OCI-LY1 (cell line): ENCODE data around the gene SPATS2L.

Experiments
- H2AFZ ChIP-seq: fragments of 200-600 bp; sonication (generic), shearing (Covaris generic); 2 replicates; pipeline ENCODE4 v1.6.0; 2014; ENCODE audit warnings: antibody characterized with exemption, mild to moderate bottlenecking, low read length
- H3F3A ChIP-seq: fragments of 200-600 bp; sonication (generic), shearing (Covaris generic); 2 replicates; pipeline ENCODE4 v1.6.0; 2014; ENCODE audit warnings: mild to moderate bottlenecking, antibody characterized with exemption, low read length, moderate library complexity; ENCODE audit not compliant: insufficient read depth
- H3K27ac ChIP-seq: fragments of 200-600 bp; sonication (generic); 2 replicates; pipeline ENCODE4 v1.5.1; 2014; ENCODE audit warnings: low read length, mixed run types, mild to moderate bottlenecking, low read depth; ENCODE audit not compliant: poor library complexity, severe bottlenecking
- H3K27me3 ChIP-seq: fragments of 200-600 bp; sonication (generic); 2 replicates; pipeline ENCODE4 v1.6.0; 2014; ENCODE audit warnings: antibody characterized with exemption, mild to moderate bottlenecking, low read length, moderate library complexity; ENCODE audit not compliant: insufficient read depth
- H3K36me3 ChIP-seq: fragments of 200-600 bp; sonication (generic); 2 replicates; pipeline ENCODE4 v1.6.1; 2014; ENCODE audit warnings: mild to moderate bottlenecking, antibody characterized with exemption, low read length, moderate library complexity, mixed read lengths; ENCODE audit not compliant: insufficient read depth
- H3K4me1 ChIP-seq: fragments of 200-600 bp; sonication (generic); 2 replicates; pipeline ENCODE4 v1.5.1; 2014; ENCODE audit warnings: mild to moderate bottlenecking, low read length, moderate library complexity; ENCODE audit not compliant: insufficient read depth, severe bottlenecking
- H3K4me2 ChIP-seq: fragments of 200-600 bp; sonication (generic), shearing (Covaris generic); 2 replicates; pipeline ENCODE4 v1.6.1; 2014; ENCODE audit warnings: low read length
- H3K4me3 ChIP-seq: fragments of 200-600 bp; sonication (generic); 2 replicates; pipeline ENCODE4 v1.5.1; 2014; ENCODE audit warnings: low read length, low read depth, mild to moderate bottlenecking, mixed read lengths; ENCODE audit not compliant: poor library complexity, severe bottlenecking
- H3K79me2 ChIP-seq: fragments of 200-600 bp; shearing (Covaris generic); 2 replicates; pipeline ENCODE4 v1.6.1; 2016; ENCODE audit warnings: mixed run types, low read length, mixed read lengths; ENCODE audit not compliant: insufficient read depth
- H3K9ac ChIP-seq: fragments of 200-600 bp; sonication (generic), shearing (Covaris generic); 2 replicates; pipeline ENCODE4 v1.6.1; 2014; ENCODE audit warnings: mild to moderate bottlenecking, low read length, mixed read lengths
- H3K9me2 ChIP-seq: fragments of 200-600 bp; sonication (generic), shearing (Covaris generic); 2 replicates; pipeline ENCODE4 v1.6.1; 2014; ENCODE audit warnings: low read depth, mild to moderate bottlenecking, low read length, mixed read lengths
- H3K9me3 ChIP-seq: fragments of 200-600 bp; shearing (Covaris generic); 2 replicates; pipeline ENCODE4 v1.6.1; 2014; ENCODE audit warnings: low read length, mixed read lengths
- H4K20me1 ChIP-seq: fragments of 200-600 bp; sonication (generic), shearing (Covaris generic); 2 replicates; pipeline ENCODE4 v1.6.0; 2016; ENCODE audit warnings: mild to moderate bottlenecking, low read length; ENCODE audit not compliant: insufficient read depth
- CTCF ChIP-seq: fragments of 200-600 bp; sonication (generic), shearing (Covaris generic); IDR thresholded peaks from 2 replicates; pipeline ENCODE4 v1.5.1; 2017; ENCODE audit warnings: mild to moderate bottlenecking, antibody characterized with exemption, low read length, moderate library complexity, mixed read lengths
- EZH2 ChIP-seq: fragments of 200-600 bp; sonication (generic), shearing (Covaris generic); IDR thresholded peaks from 2 replicates; pipeline ENCODE4 v1.8.0; 2017; ENCODE audit warnings: borderline replicate concordance, mixed run types, mild to moderate bottlenecking, antibody characterized with exemption, low read length, moderate library complexity, mixed read lengths

The SPATS2L gene

GRCh38 chr2:200380091-200380561 is 73.6 kb downstream of the SPATS2L start:
- TF ChIP-seq EZH2, result no peak
- TF ChIP-seq CTCF, result no peak
- H2AFZ ChIP-seq, result no peak overlapping the region
- H3K9me2 ChIP-seq, result no peaks in the 10 kb centered on the region
- H3F3A ChIP-seq, result no peaks in the 10 kb centered on the region
- no peaks in the 10 kb centered on the region for H4K20me1 ChIP-seq
- H3K9ac ChIP-seq, result no peak overlapping the region
- peaks cover 38% of the 10 kb centered on the region for H3K4me1 ChIP-seq
- no peak overlapping the region for H3K4me2 ChIP-seq
- H3K4me3 ChIP-seq, result no peak overlapping the region
- H3K27ac ChIP-seq, result no peak overlapping the region
- H3K79me2 ChIP-seq, result no peaks in the 10 kb centered on the region
- H3K27me3 ChIP-seq, result no peaks in the 10 kb centered on the region
- H3K9me3 ChIP-seq, result no peaks in the 10 kb centered on the region
- H3K36me3 ChIP-seq, result no peaks in the 10 kb centered on the region

GRCh38 chr2:200380833-200381542 is 74.5 kb downstream of the SPATS2L start:
- no peak overlapping the region for H3K27ac ChIP-seq
- no peak overlapping the region for H3K4me2 ChIP-seq
- H3K4me1 ChIP-seq, result peaks cover 38% of the 10 kb centered on the region

GRCh38 chr2:200382874-200383273 is 76.4 kb downstream of the SPATS2L start:
- no peaks in the 10 kb centered on the region for H3K79me2 ChIP-seq

More at GRCh38 chr2:200380833-200381542, 74.5 kb downstream of the SPATS2L start:
- H3K36me3 ChIP-seq, result no peaks in the 10 kb centered on the region
- H3K27me3 ChIP-seq, result no peaks in the 10 kb centered on the region
- no peak overlapping the region for H3K4me3 ChIP-seq
- H3K9me2 ChIP-seq, result no peaks in the 10 kb centered on the region
- TF ChIP-seq EZH2, result no peak
- H3K9me3 ChIP-seq, result no peaks in the 10 kb centered on the region
- H3K9ac ChIP-seq, result no peak overlapping the region
- H3F3A ChIP-seq, result no peaks in the 10 kb centered on the region
- H4K20me1 ChIP-seq, result no peaks in the 10 kb centered on the region
- H3K79me2 ChIP-seq, result no peaks in the 10 kb centered on the region
- H2AFZ ChIP-seq, result no peak overlapping the region

More at GRCh38 chr2:200382874-200383273, 76.4 kb downstream of the SPATS2L start:
- Histone ChIP-seq H3F3A (no peaks in the 10 kb centered on the region), H3K4me3 (no peak overlapping the region), H2AFZ (no peak overlapping the region), H3K4me2 (no peak overlapping the region), H3K27ac (no peak overlapping the region), H3K4me1 (peaks cover 25% of the 10 kb centered on the region), H3K9me2 (no peaks in the 10 kb centered on the region), H4K20me1 (no peaks in the 10 kb centered on the region), H3K36me3 (no peaks in the 10 kb centered on the region), H3K9me3 (no peaks in the 10 kb centered on the region), H3K9ac (no peak overlapping the region), H3K27me3 (no peaks in the 10 kb centered on the region)
- TF ChIP-seq CTCF (no peak), EZH2 (no peak)
